Fibroblast of lung (primary cell): ENCODE data around the gene ERVV-1. TPM values are rescaled to one million over a fixed set of nuclear protein-coding genes. Genes with fewer than 3 reads are reported as not detected.

Experiments
- DNase-seq, 2 donors: peaks; one replicate each; pipeline versions ENCODE4 v3.0.0 to v3.0.0-alpha.2; 2010; ENCODE audit warnings: low read depth in 2 of 2
- H2AFZ ChIP-seq: 2 replicates; pipeline ENCODE4 v1.5.1; 2012; ENCODE audit warnings: low read length, control low read depth, inconsistent platforms
- H3K27ac ChIP-seq: 2 replicates; pipeline ENCODE4 v1.5.1; 2011; ENCODE audit warnings: low read length, control low read depth; ENCODE audit not compliant: insufficient read depth
- H3K27me3 ChIP-seq: 2 replicates; pipeline ENCODE4 v1.5.1; 2011; ENCODE audit warnings: mild to moderate bottlenecking, low read length; ENCODE audit not compliant: control insufficient read depth, insufficient read depth
- H3K36me3 ChIP-seq: 2 replicates; pipeline ENCODE4 v1.5.1; 2011; ENCODE audit warnings: low read length; ENCODE audit not compliant: control insufficient read depth, insufficient read depth
- H3K4me1 ChIP-seq: 2 replicates; pipeline ENCODE4 v1.5.1; 2011; ENCODE audit warnings: low read length; ENCODE audit not compliant: control insufficient read depth, insufficient read depth; ENCODE audit errors: extremely low read depth
- H3K4me2 ChIP-seq: 2 replicates; pipeline ENCODE4 v1.5.1; 2011; ENCODE audit warnings: low read length, control low read depth; ENCODE audit not compliant: insufficient read depth; ENCODE audit errors: extremely low read depth
- H3K4me3 ChIP-seq, 4 experiments: fragments of 200-600 bp in 1 of 4; sonication (generic) in 1 of 4; replicated peaks in 1 of 4; 2 replicates each; pipeline ENCODE4 v1.5.1; 2011 to 2016; ENCODE audit warnings: low read length in 4 of 4, low read depth in 3 of 4, mild to moderate bottlenecking in 3 of 4, control low read depth in 2 of 4, inconsistent platforms in 1 of 4, mixed read lengths in 1 of 4; ENCODE audit not compliant: insufficient read depth in 1 of 4; ENCODE audit errors: control extremely low read depth in 1 of 4
- H3K79me2 ChIP-seq: 2 replicates; pipeline ENCODE4 v1.5.1; 2012; ENCODE audit warnings: mild to moderate bottlenecking, low read length, inconsistent platforms; ENCODE audit not compliant: control insufficient read depth, insufficient read depth
- H3K9ac ChIP-seq: 2 replicates; pipeline ENCODE4 v1.5.1; 2011; ENCODE audit warnings: mild to moderate bottlenecking, low read length, control low read depth; ENCODE audit not compliant: insufficient read depth
- H3K9me3 ChIP-seq: 2 replicates; pipeline ENCODE4 v1.5.1; 2012; ENCODE audit warnings: low read depth, low read length; ENCODE audit not compliant: control insufficient read depth, insufficient read depth
- H4K20me1 ChIP-seq: 2 replicates; pipeline ENCODE4 v1.5.1; 2011; ENCODE audit warnings: low read length; ENCODE audit not compliant: control insufficient read depth, insufficient read depth; ENCODE audit errors: extremely low read depth
- EZH2 ChIP-seq: IDR thresholded peaks from 2 replicates; pipeline ENCODE4 v1.5.1; 2012; ENCODE audit warnings: low read length, control low read depth, mild to moderate bottlenecking; ENCODE audit errors: missing control alignments
- polyA plus RNA-seq, 2 donors: library from polyadenylated mRNA; depleted of rRNA in 1 of 2; stranded (reverse) in 1 of 2; unstranded in 1 of 2; fragments of >200 nt; gene quantifications; 2 replicates each; pipeline ENCODE4 v1.2.1, GENCODE V29; 2011 to 2012; ENCODE audit warnings: missing spikeins in 1 of 2
- total RNA-seq: library from RNA; depleted of rRNA; stranded (reverse); fragments of >200 nt; gene quantifications from 2 replicates; pipeline ENCODE4 v1.2.1, GENCODE V29; 2014
- TF ChIP-seq, protein P1 (sequence below), 2 donors: IDR thresholded peaks in 1 of 2; conservative IDR thresholded peaks in 1 of 2; 1 replicate in 1 of 2; 2 replicates in 1 of 2; pipeline ENCODE4 v1.5.1; 2011 to 2012; ENCODE audit warnings: low read length in 2 of 2, control low read depth in 1 of 2, inconsistent platforms in 1 of 2, low read depth in 1 of 2, mild to moderate bottlenecking in 1 of 2

Gene ERVV-1
- total and polyA plus RNA-seq, 2 donors (not counting 1 experiment from before 2014, with no cell fraction given): 0.03 TPM; not detected in 1

DNA sequence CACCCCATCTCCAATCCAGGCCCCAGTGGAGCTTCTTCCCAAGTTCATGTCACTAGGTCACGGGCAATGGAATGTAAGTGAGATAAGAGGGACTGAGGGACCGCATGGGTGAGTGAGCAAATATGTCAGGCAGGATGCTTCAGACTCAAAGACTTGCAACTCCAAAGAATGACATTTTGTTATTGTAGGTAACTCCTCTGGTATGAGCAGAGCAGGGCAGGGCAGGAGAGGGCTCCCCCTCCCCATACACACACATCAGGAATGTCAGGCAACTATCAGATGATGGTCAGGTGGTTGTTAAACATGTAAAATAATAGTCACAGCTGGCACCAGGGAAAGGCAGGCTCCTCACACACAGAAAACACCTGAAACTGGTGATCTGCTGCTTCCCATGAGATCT is 41.4 kb downstream of the ERVV-1 start:
- Histone ChIP-seq H3K36me3 (no peaks in the 10 kb centered on the region), H3K27me3 (no peaks in the 10 kb centered on the region), H2AFZ (no peak overlapping the region), H4K20me1 (no peaks in the 10 kb centered on the region), H3K4me3 (no peak overlapping the region), H3K4me1 (no peaks in the 10 kb centered on the region), H3K9me3 (no peaks in the 10 kb centered on the region), H3K27ac (no peak overlapping the region), H3K9ac (no peak overlapping the region), H3K79me2 (no peaks in the 10 kb centered on the region), H3K4me2 (no peak overlapping the region)
- TF ChIP-seq, protein P1, sequence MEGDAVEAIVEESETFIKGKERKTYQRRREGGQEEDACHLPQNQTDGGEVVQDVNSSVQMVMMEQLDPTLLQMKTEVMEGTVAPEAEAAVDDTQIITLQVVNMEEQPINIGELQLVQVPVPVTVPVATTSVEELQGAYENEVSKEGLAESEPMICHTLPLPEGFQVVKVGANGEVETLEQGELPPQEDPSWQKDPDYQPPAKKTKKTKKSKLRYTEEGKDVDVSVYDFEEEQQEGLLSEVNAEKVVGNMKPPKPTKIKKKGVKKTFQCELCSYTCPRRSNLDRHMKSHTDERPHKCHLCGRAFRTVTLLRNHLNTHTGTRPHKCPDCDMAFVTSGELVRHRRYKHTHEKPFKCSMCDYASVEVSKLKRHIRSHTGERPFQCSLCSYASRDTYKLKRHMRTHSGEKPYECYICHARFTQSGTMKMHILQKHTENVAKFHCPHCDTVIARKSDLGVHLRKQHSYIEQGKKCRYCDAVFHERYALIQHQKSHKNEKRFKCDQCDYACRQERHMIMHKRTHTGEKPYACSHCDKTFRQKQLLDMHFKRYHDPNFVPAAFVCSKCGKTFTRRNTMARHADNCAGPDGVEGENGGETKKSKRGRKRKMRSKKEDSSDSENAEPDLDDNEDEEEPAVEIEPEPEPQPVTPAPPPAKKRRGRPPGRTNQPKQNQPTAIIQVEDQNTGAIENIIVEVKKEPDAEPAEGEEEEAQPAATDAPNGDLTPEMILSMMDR (conservative IDR thresholded peaks at IDR 0.05 in 1 of 2, IDR thresholded peaks at IDR 0.05 in 1 of 2; ENCODE audit: low read depth in 1 of 2, low read length in 2 of 2): no peak
- TF ChIP-seq EZH2: no peak
- DNase-seq: no peak

DNA sequence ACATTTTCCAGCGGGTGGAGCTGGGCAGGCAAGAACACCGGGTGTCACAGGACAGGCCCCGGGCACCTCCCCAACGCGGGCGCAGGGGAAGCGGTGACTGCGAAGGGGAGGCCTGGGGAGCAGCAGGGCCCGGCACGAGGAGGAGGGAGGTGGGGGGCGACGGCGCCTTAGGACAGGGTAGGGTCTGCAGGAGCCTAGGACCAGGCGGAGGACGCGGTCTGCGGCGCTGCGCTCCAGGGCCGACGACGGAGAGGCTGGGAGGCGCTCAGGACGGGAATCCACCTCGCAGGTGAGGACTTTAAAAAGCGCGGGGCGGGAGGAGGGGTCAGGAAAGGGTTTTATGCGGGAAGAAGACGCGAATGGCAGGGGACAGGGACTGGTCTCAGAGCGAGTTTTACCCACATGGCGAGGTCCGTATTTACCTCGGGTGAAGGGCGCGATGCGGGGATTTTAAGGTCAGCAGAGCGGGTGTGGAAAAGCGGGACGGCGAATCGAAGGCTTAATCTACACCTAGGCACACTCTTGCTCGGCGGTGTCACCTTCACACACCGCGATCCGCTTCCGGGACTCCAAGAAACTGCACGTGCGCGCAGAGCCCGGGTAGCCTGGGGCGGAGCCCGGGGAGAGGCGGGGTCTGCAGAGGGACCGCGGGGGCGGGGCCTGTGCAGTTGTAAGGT is 44.3 kb downstream of the ERVV-1 start:
- TF ChIP-seq, protein P1 (conservative IDR thresholded peaks at IDR 0.05 in 1 of 2, IDR thresholded peaks at IDR 0.05 in 1 of 2; ENCODE audit: low read depth in 1 of 2, low read length in 2 of 2): no peak
- no peak for TF ChIP-seq EZH2
- Histone ChIP-seq H3K9me3 (no peaks in the 10 kb centered on the region), H3K27me3 (no peaks in the 10 kb centered on the region), H3K4me2 (peak overlapping the region; percentile 35), H4K20me1 (no peaks in the 10 kb centered on the region), H3K79me2 (no peaks in the 10 kb centered on the region), H3K4me3 (peak overlapping the region in 2 of 4 experiments; percentile 29 to 43), H3K27ac (no peak overlapping the region), H2AFZ (no peak overlapping the region), H3K36me3 (no peaks in the 10 kb centered on the region), H3K4me1 (no peaks in the 10 kb centered on the region), H3K9ac (no peak overlapping the region)
- DNase-seq: no peak

Other genes starting within 250 kb of the ERVV-1 start
- 2.6 and 5.0 TPM in 2 replicates for gene ZNF600, start 227.1 kb upstream of the ERVV-1 start, total RNA-seq
- 2.7 and 4.9 TPM in 2 replicates for gene ZNF600, start 227.1 kb upstream of the ERVV-1 start, polyA plus RNA-seq
- 15.4 and 15.7 TPM in 2 replicates for gene ZNF28, start 192.3 kb upstream of the ERVV-1 start, total RNA-seq
- gene ZNF28, start 192.3 kb upstream of the ERVV-1 start, polyA plus RNA-seq: 7.5 and 11.4 TPM in 2 replicates
- gene ZNF468, start 156.3 kb upstream of the ERVV-1 start, total RNA-seq: 24.1 and 30.6 TPM in 2 replicates
- 10.2 and 11.9 TPM in 2 replicates for gene ZNF468, start 156.3 kb upstream of the ERVV-1 start, polyA plus RNA-seq
- gene ZNF320, start 116.3 kb upstream of the ERVV-1 start, total RNA-seq: 14.6 and 19.7 TPM in 2 replicates
- gene ZNF320, start 116.3 kb upstream of the ERVV-1 start, polyA plus RNA-seq: 3.6 and 8.5 TPM in 2 replicates
- 2.6 and 4.3 TPM in 2 replicates for gene ZNF888, start 90.5 kb upstream of the ERVV-1 start, total RNA-seq
- 1.6 and 2.4 TPM in 2 replicates for gene ZNF888, start 90.5 kb upstream of the ERVV-1 start, polyA plus RNA-seq
- 10.1 and 10.3 TPM in 2 replicates for gene ZNF816, start 51.0 kb upstream of the ERVV-1 start, total RNA-seq
- 2.9 and 3.1 TPM in 2 replicates for gene ZNF816, start 51.0 kb upstream of the ERVV-1 start, polyA plus RNA-seq
- not detected in 2 replicates for gene ERVV-2, start 30.8 kb downstream of the ERVV-1 start, total RNA-seq
- 0.10 TPM in 1 of 2 replicates, not detected in the other for gene ERVV-2, start 30.8 kb downstream of the ERVV-1 start, polyA plus RNA-seq
- 22.6 and 28.9 TPM in 2 replicates for gene ZNF160, start 89.5 kb downstream of the ERVV-1 start, total RNA-seq
- gene ZNF160, start 89.5 kb downstream of the ERVV-1 start, polyA plus RNA-seq: 13.1 and 21.0 TPM in 2 replicates
- 11.8 and 15.7 TPM in 2 replicates for gene ZNF415, start 119.0 kb downstream of the ERVV-1 start, total RNA-seq
- 7.2 and 9.9 TPM in 2 replicates for gene ZNF415, start 119.0 kb downstream of the ERVV-1 start, polyA plus RNA-seq
- 8.5 and 10.6 TPM in 2 replicates for gene ZNF347, start 145.1 kb downstream of the ERVV-1 start, total RNA-seq
- 5.6 and 5.7 TPM in 2 replicates for gene ZNF347, start 145.1 kb downstream of the ERVV-1 start, polyA plus RNA-seq
- 5.4 and 6.3 TPM in 2 replicates for gene ZNF665, start 179.4 kb downstream of the ERVV-1 start, total RNA-seq
- gene ZNF665, start 179.4 kb downstream of the ERVV-1 start, polyA plus RNA-seq: 2.4 and 3.1 TPM in 2 replicates
- gene ZNF677, start 241.0 kb downstream of the ERVV-1 start, total RNA-seq: 15.7 and 25.3 TPM in 2 replicates
- 21.9 and 26.0 TPM in 2 replicates for gene ZNF677, start 241.0 kb downstream of the ERVV-1 start, polyA plus RNA-seq
- under 0.01 and 0.17 TPM in 2 replicates for gene VN1R2, start 244.4 kb downstream of the ERVV-1 start, total RNA-seq
- gene VN1R2, start 244.4 kb downstream of the ERVV-1 start, polyA plus RNA-seq: not detected in 2 replicates